ENCODE measurements around the gene PLA2G2F.

The PLA2G2F gene

GRCh38 chr1:20138961-20139550, at the start of gene PLA2G2F:
PLA2G2F (plus strand) TSS chr1:20139323; CDS start chr1:20139428, 105 bp downstream.
- DNase-seq: no peak

- no peak for DNase-seq
Observed at GRCh38 chr1:20089328-20090077, 49.6 kb upstream of the PLA2G2F start.

- DNase-seq: no peak
Observed at GRCh38 chr1:20090119-20090518, 49.0 kb upstream of the PLA2G2F start.

GRCh38 chr1:20090641-20091040, 48.5 kb upstream of the PLA2G2F start:
- no peak for DNase-seq

- no peak for DNase-seq
Observed at GRCh38 chr1:20093303-20093702, 45.8 kb upstream of the PLA2G2F start.

GRCh38 chr1:20093940-20094391, 45.2 kb upstream of the PLA2G2F start:
- DNase-seq: no peak

GRCh38 chr1:20095564-20096434, 43.3 kb upstream of the PLA2G2F start:
- DNase-seq: no peak

- no peak for DNase-seq
Observed at GRCh38 chr1:20096840-20097447, 42.2 kb upstream of the PLA2G2F start.

- DNase-seq: no peak
Observed at GRCh38 chr1:20099533-20099932, 39.6 kb upstream of the PLA2G2F start.

- DNase-seq: peak; percentile 38
Observed at GRCh38 chr1:20100632-20101355, 38.3 kb upstream of the PLA2G2F start.

GRCh38 chr1:20102875-20103274, 36.2 kb upstream of the PLA2G2F start:
- DNase-seq: no peak

GRCh38 chr1:20105856-20106255, 33.3 kb upstream of the PLA2G2F start:
- no peak for DNase-seq

GRCh38 chr1:20107351-20107750, 31.8 kb upstream of the PLA2G2F start:
- no peak for DNase-seq

GRCh38 chr1:20107796-20108195, 31.3 kb upstream of the PLA2G2F start:
- no peak for DNase-seq

- DNase-seq: no peak
Observed at GRCh38 chr1:20108366-20109123, 30.6 kb upstream of the PLA2G2F start.

GRCh38 chr1:20109223-20109856, 29.8 kb upstream of the PLA2G2F start:
- no peak for DNase-seq

GRCh38 chr1:20110679-20111078, 28.4 kb upstream of the PLA2G2F start:
- no peak for DNase-seq

- no peak for DNase-seq
Observed at GRCh38 chr1:20111452-20111851, 27.7 kb upstream of the PLA2G2F start.

GRCh38 chr1:20112279-20113000, 26.7 kb upstream of the PLA2G2F start:
- DNase-seq: no peak

- no peak for DNase-seq
Observed at GRCh38 chr1:20114021-20114648, 25.0 kb upstream of the PLA2G2F start.
